Smooth muscle cell of the brain vasculature (primary cell): ENCODE measurements around the gene RETREG3.
"Not testable (repeated sequence)": the region's sequence is repeated elsewhere in the genome, so short reads cannot be mapped to it uniquely, and the experiment has no call there.

ENCODE experiments used
- DNase-seq: peaks from one replicate; pipeline ENCODE4 v3.0.0-alpha.2; 2012; ENCODE audit warnings: low read depth, low spot score

RETREG3 gene

DNA sequence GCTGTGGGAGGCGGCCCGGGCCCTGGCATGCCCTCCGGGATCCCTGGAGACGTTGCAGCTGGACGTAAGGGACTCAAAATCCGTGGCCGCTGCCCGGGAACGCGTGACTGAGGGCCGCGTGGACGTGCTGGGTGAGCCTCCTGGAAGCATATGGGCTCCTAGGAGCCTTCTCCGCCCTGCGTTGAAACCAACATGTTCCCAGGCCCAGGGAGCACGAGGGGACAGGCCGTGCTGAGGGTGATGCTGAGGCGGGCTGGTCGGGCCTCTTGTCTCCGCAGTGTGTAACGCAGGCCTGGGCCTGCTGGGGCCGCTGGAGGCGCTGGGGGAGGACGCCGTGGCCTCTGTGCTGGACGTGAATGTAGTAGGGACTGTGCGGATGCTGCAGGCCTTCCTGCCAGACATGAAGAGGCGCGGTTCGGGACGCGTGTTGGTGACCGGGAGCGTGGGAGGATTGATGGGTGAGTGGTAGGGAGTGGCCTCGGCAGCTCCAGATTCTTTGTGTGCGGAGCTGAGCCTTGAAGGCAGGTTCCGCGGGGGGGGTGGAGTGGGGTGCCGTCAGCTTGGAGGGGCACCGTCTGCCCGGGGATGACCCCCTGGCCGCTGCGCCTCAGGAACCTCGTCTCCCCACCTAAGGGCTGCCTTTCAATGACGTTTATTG lies 55.9 kb downstream of the RETREG3 start:
- DNase-seq: no peak

DNA sequence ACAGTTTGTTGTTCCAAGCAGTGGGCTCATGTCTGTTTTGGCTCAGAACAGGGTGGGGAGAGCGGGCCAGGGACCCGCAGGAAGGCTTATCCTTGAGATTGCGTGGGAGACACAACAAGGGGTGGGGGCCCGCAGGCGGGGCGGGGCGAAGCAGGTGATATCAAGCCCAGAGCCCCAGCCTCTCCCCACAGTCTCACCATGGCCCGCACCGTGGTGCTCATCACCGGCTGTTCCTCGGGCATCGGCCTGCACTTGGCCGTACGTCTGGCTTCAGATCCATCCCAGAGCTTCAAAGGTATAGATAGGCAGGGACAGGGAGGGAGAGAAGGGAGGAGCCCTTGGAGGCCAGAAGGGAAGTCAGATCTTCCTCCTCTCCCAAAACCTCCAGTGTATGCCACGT lies 56.4 kb downstream of the RETREG3 start, which contains the start of gene HSD17B1:
Gene HSD17B1 (plus strand): TSS at position 188 of the 400 bp plus-strand sequence. CDS start 11 bp downstream, at position 199.
- not testable (repeated sequence) for DNase-seq

GRCh38 chr17:42548993-42549755 lies 60.0 kb downstream of the RETREG3 start:
- DNase-seq: no peak

- no peak for DNase-seq
Measured at GRCh38 chr17:42548070-42548837, 60.9 kb downstream of the RETREG3 start.

DNA sequence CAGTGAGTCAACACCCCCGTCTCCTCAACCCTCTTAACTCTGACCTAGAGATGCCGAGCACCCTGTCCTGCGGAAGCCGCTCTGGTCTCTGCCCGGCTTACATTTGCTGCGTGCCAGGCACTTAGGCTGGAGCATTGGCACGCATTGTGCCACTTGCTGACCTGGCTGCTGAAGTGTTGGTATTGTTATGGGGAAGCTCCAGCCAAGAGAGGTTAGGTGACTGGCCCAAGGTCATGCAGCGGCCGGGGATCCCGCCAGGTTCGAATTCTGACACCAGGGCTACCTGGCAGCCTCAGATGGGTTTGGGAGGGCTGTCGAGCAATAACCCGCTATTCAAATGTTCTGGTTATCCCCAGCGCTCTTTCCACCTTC lies 61.5 kb downstream of the RETREG3 start:
- no peak for DNase-seq

GRCh38 chr17:42547001-42547461 lies 62.1 kb downstream of the RETREG3 start:
- no peak for DNase-seq

GRCh38 chr17:42545755-42546505 lies 63.2 kb downstream of the RETREG3 start:
- not testable (repeated sequence) for DNase-seq

DNA sequence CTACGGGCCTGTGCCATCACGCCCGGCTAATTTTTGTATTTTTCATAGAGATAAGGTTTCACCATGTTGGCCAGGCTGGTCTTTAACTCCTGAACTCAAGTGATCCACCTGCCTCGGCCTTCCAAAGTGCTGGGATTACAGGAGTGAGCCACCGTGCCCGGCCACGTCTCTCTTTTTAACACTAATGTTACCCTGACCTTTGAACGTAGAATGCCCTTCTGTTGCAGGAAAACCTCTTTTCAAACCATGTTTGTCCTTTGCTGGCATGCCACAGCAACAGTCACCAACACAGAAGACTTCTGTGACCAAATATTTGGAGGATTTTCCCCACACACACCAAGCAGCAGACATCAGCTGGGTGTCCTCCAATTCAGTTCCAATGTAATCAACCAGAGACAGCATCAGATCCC lies 64.3 kb downstream of the RETREG3 start:
- DNase-seq: no peak

DNA sequence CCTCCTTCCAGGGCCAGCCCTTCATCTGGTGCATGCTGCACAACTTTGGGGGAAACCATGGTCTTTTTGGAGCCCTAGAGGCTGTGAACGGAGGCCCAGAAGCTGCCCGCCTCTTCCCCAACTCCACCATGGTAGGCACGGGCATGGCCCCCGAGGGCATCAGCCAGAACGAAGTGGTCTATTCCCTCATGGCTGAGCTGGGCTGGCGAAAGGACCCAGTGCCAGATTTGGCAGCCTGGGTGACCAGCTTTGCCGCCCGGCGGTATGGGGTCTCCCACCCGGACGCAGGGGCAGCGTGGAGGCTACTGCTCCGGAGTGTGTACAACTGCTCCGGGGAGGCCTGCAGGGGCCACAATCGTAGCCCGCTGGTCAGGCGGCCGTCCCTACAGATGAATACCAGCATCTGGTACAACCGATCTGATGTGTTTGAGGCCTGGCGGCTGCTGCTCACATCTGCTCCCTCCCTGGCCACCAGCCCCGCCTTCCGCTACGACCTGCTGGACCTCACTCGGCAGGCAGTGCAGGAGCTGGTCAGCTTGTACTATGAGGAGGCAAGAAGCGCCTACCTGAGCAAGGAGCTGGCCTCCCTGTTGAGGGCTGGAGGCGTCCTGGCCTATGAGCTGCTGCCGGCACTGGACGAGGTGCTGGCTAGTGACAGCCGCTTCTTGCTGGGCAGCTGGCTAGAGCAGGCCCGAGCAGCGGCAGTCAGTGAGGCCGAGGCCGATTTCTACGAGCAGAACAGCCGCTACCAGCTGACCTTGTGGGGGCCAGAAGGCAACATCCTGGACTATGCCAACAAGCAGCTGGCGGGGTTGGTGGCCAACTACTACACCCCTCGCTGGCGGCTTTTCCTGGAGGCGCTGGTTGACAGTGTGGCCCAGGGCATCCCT lies 65.7 kb downstream of the RETREG3 start:
- DNase-seq: no peak

GRCh38 chr17:42541041-42541833 lies 67.9 kb downstream of the RETREG3 start:
- DNase-seq: no peak

GRCh38 chr17:42540558-42540957 lies 68.6 kb downstream of the RETREG3 start:
- not testable (repeated sequence) for DNase-seq

- DNase-seq: no peak
Measured at GRCh38 chr17:42538482-42538881, 70.7 kb downstream of the RETREG3 start.

DNA sequence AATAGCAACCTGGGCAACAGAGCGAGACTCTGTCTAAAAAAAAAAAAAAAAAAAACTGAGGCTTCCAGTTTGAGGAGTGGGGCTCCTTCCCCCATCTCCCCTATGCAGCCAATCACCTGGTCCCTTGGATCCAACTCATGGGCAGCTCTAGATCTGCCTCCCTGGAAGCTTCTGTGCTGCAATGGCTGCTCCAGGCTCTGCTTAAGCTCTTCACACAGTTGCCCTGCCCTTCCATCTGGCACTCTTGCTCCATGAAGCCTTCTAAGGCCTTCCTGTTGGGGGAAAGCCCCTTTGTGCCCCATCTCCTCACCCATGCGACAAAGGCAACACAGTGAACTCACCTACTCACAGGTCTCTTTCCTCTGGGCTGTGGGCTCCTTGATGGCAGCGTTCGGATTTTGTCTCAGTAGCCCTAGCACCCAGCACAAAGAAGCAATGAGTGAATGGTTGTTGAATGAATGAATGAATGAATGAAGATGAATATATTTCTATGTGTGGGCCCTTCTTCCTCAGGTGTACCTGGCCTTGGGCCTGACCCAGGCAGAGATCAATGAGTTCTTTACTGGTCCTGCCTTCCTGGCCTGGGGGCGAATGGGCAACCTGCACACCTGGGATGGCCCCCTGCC lies 71.2 kb downstream of the RETREG3 start:
- DNase-seq: no peak

DNA sequence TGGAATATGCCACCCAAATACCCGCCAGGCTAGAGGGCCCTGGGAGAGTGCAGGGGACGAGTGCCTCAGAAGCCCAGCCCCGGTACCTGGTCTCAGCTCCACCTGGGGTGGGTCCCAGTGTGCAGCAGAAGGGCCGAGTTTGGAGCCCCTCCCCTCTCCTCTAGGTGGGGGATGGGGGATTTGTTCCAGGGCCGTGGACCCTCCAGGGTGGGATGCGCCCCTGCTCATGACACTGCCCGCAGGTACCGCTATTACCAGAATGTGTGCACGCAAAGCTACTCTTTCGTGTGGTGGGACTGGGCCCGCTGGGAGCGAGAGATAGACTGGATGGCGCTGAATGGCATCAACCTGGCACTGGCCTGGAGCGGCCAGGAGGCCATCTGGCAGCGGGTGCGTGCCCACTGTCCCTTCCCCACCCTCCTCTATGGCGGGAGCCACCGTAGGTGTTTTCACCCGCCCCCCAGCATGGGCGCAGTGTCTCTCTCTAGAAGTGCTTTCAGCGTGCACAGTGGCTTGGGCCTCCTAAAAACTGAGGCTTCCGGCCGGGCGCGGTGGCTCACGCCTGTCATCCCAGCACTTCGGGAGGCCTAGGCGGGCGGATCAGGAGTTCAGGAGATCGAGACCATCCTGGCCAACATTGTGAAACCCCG lies 71.9 kb downstream of the RETREG3 start:
- no peak for DNase-seq

DNA sequence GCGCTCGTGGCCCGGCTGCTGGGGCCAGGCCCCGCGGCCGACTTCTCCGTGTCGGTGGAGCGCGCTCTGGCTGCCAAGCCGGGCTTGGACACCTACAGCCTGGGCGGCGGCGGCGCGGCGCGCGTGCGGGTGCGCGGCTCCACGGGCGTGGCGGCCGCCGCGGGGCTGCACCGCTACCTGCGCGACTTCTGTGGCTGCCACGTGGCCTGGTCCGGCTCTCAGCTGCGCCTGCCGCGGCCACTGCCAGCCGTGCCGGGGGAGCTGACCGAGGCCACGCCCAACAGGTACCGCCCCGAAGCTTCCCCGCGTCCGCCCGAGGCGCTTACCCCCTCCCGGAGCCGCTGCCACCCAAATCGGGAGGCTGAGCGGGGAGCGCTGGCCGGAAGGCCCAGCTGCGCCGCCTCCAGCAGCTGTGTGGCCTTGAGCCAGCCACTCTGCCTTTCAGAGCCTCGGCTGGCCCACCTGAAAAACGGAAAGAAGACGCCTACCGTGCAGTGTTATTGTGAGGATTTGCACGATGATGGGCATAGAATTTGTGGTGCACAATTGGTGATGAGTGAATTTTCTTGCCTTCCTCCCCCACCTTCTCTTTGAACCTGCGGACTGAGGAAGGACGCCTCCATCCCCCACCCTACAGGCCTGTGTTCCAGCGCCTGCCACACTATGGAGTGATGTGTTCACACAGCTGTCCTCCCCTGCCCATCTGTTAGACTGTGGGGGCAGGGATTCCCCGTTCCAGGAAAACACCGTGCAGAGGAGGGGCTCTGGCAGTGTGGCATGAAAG lies 72.6 kb downstream of the RETREG3 start:
- DNase-seq: no peak

DNA sequence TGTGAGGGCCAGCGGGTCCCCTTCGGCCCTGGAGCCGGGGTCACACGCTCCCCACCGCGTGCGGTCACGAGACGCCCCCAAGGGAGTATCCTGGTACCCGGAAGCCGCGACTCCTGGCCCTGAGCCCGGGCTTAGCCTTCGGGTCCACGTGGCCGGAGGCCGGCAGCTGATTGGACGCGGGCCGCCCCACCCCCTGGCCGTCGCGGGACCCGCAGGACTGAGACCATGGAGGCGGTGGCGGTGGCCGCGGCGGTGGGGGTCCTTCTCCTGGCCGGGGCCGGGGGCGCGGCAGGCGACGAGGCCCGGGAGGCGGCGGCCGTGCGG lies 73.2 kb downstream of the RETREG3 start, which contains the start of gene NAGLU:
Gene NAGLU (plus strand): TSS at position 194 of the 324 bp plus-strand sequence. CDS start 32 bp downstream, at position 226.
- DNase-seq: no peak

DNA sequence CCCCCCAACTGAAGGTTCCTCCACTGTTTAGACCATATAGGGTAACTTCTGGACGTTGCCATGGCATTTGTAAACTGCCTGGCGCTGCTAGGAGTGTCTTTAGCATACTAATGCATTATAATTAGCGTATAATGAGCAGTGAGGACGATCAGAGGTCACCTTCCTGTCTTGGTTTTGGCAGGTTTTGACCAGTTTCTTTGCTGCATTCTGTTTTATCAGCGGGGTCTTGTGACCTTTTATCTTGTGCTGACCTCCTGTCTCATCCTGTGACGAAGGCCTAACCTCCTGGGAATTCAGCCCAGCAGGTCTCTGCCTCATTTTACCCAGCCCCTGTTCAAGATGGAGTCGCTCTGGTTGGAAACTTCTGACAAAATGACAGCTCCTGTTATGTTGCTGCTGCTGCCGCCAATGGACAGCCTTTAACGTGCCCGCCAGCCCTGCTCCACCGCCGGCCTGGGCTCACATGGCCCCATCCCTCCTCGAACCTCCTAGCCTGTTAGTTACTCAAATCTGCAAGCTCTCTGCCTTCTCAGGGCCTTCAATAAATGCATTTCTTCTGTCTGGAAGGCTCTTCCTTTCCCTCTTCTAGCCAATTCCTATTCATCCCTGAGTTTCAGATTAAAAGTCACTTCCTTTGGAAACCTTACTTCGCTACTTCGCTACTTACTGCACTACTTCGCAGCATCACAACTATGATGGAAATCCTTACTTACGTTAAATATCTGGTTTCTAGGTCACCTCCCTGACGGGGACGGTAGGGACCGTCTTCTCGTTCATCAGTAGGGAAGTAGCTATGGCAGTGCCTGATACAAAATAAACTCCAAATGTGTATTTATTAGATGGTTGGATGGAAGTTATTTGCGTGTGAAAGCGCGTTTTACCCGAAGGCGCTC lies 73.8 kb downstream of the RETREG3 start:
- DNase-seq: no peak
